Measurements from ENCODE around the gene NOVA2. TPM values are rescaled to one million over a fixed set of nuclear protein-coding genes. Genes with fewer than 3 reads are reported as not detected.

NOVA2 gene
- total and polyA plus RNA-seq, 2 of the 8 experiments (the other 6 are each of a cell fraction or from before 2014, with no cell fraction given): 3.2 to 24.6 TPM

DNA sequence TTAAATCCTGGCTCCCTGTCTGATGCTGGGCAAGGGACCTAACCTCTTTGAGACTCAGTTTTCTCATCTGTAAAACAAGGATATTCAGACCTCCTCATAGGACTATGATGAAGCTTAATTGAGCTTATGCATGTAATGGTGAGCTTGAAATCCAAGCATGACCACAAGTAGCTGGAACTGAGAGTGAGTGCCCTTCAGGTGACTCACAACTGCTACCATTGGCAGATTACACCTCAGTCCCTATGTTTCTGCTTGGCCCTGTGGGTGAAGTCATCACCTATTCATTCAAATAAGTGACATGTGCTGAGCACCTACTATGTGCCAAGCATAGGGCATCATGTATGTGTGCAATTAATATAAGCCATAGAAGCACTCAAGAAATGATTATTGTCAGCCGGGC, 25.7 kb downstream of the NOVA2 start:
- H3K36me3 ChIP-seq (ENCODE audit: control insufficient read depth in 2 of 4, insufficient read depth in 4 of 4, low read length in 3 of 4): no peaks in the 10 kb centered on the region; a peak in 1 of 8 replicates
- POLR2A ChIA-PET (ENCODE audit: partially characterized antibody): interaction anchor here (1.3 kb wide), 1 partner anchor 20 kb away, joined by 3 read pairs; no protein-coding TSS in a partner anchor
- no peaks in the 10 kb centered on the region for H3K79me2 ChIP-seq (ENCODE audit: control insufficient read depth in 1 of 2, insufficient read depth in 2 of 2, low read length in 2 of 2)
- 100% methylated on average over 1 of the region's 1 CpG; no CpG with 5 or more reads in 1 of the 2 experiments for WGBS, 2 experiments (ENCODE audit: extremely low coverage in 1 of 2, insufficient coverage in 1 of 2, insufficient read length in 1 of 2, insufficient replicate concordance in 2 of 2, low coverage in 1 of 2, low lambda C conversion rate in 2 of 2, missing lambda C conversion rate in 1 of 2)
- no peak overlapping the region for H2BK15ac ChIP-seq (ENCODE audit: low read length)
- FAIRE-seq: no peak
- no peak overlapping the region for H3K9ac ChIP-seq (replicated peaks in 1 of 4; ENCODE audit: extremely low read depth in 1 of 4, low read depth in 3 of 4, low read length in 3 of 4)
- H3K4ac ChIP-seq (replicated peaks; ENCODE audit: insufficient read length, low read depth, low read length): no peak overlapping the region
- H3K23ac ChIP-seq (ENCODE audit: insufficient read length): no peak overlapping the region
- H3K9me3 ChIP-seq (ENCODE audit: insufficient read depth in 2 of 2, low read depth in 1 of 2, low read length in 1 of 2): no peaks in the 10 kb centered on the region
- H3K4me2 ChIP-seq (ENCODE audit: insufficient read depth in 1 of 2, low read depth in 2 of 2, low read length in 2 of 2): no peak overlapping the region
- no peak overlapping the region for H4K8ac ChIP-seq (ENCODE audit: extremely low read depth, insufficient read depth, low read length)
- DNase-seq (ENCODE audit: low read depth in 1 of 2, low spot score in 2 of 2): no peak
- no peaks in the 10 kb centered on the region for H4K20me1 ChIP-seq (replicated peaks in 1 of 2; ENCODE audit: control insufficient read depth in 1 of 2, insufficient read depth in 2 of 2, low read length in 2 of 2)
- no peak overlapping the region for H3K4me3 ChIP-seq (ENCODE audit: extremely low read depth in 1 of 4, insufficient read depth in 2 of 4, low read depth in 3 of 4, low read length in 4 of 4)
- no peak overlapping the region for H3K56ac ChIP-seq (replicated peaks; ENCODE audit: insufficient read length, low read depth, low read length)
- no peak overlapping the region for H4K91ac ChIP-seq (replicated peaks; ENCODE audit: insufficient read length, low read length)
- no peak overlapping the region for H2AFZ ChIP-seq (ENCODE audit: low read length)
- no peak overlapping the region for H3K18ac ChIP-seq (ENCODE audit: extremely low read depth, low read length)
- no peak overlapping the region for H3K27ac ChIP-seq (ENCODE audit: low read depth, low read length)
- no peak overlapping the region for H2BK120ac ChIP-seq (replicated peaks; ENCODE audit: low read depth, low read length)
- CTCF ChIA-PET (ENCODE audit: partially characterized antibody): interaction anchor here (1.2 to 1.3 kb wide), 2 partner anchors 14 to 63 kb away, joined by 3 read pairs; no protein-coding TSS in a partner anchor
- no peak overlapping the region for H2AK5ac ChIP-seq (ENCODE audit: low read depth, low read length)
- H2BK5ac ChIP-seq (ENCODE audit: low read depth, low read length): no peak overlapping the region
- H3K23me2 ChIP-seq (ENCODE audit: low read depth, low read length): peaks cover 3% of the 10 kb centered on the region; the same call in 1 of the 2 replicates
- no peaks in the 10 kb centered on the region for H3K79me1 ChIP-seq (ENCODE audit: low read depth, low read length)
- no peak overlapping the region for H2BK12ac ChIP-seq (ENCODE audit: low read depth, low read length)
- H2BK20ac ChIP-seq (ENCODE audit: low read length): no peak overlapping the region
- H3K14ac ChIP-seq (ENCODE audit: insufficient read length): no peak overlapping the region
- no peaks in the 10 kb centered on the region; a peak in 2 of 7 replicates for H3K4me1 ChIP-seq (replicated peaks in 1 of 4; ENCODE audit: control insufficient read depth in 3 of 4, insufficient read depth in 4 of 4, low read length in 3 of 4)
- no peaks in the 10 kb centered on the region for H3K27me3 ChIP-seq (replicated peaks in 1 of 4; ENCODE audit: control insufficient read depth in 3 of 4, extremely low read depth in 1 of 4, insufficient read depth in 3 of 4, low read length in 3 of 4)
- no peak overlapping the region for H4K5ac ChIP-seq (ENCODE audit: insufficient read length, low read depth, low read length)
- TF ChIP-seq HDAC2 (IDR thresholded peaks at IDR 0.05; ENCODE audit: borderline replicate concordance in 1 of 2, low read depth in 2 of 2, low read length in 2 of 2) (no peak), EZH2 (IDR thresholded peaks at IDR 0.05; ENCODE audit: low read depth, low read length, severe bottlenecking) (no peak), SP4 (IDR thresholded peaks at IDR 0.05; ENCODE audit: low read length) (no peak), SUZ12 (IDR thresholded peaks at IDR 0.05; ENCODE audit: low read length) (no peak), RBBP5 (IDR thresholded peaks at IDR 0.05; ENCODE audit: borderline replicate concordance, low read depth, low read length) (no peak), JUN (IDR thresholded peaks at IDR 0.05; ENCODE audit: low read depth, low read length) (no peak), POLR2A (IDR thresholded peaks at IDR 0.05; ENCODE audit: control extremely low read depth in 1 of 2, low read depth in 2 of 2, low read length in 2 of 2) (no peak), GTF2F1 (IDR thresholded peaks at IDR 0.05; ENCODE audit: borderline replicate concordance, low read depth, low read length) (no peak), TAF1 (IDR thresholded peaks at IDR 0.05; ENCODE audit: low read depth, low read length) (no peak), POU5F1 (IDR thresholded peaks at IDR 0.05; ENCODE audit: low read depth, low read length) (no peak), POLR2AphosphoS5 (IDR thresholded peaks at IDR 0.05; ENCODE audit: low read depth, low read length) (no peak), BCL11A (IDR thresholded peaks at IDR 0.05; ENCODE audit: low read depth in 2 of 2, low read length in 2 of 2) (no peak)
- TF ChIP-seq, protein P1, sequence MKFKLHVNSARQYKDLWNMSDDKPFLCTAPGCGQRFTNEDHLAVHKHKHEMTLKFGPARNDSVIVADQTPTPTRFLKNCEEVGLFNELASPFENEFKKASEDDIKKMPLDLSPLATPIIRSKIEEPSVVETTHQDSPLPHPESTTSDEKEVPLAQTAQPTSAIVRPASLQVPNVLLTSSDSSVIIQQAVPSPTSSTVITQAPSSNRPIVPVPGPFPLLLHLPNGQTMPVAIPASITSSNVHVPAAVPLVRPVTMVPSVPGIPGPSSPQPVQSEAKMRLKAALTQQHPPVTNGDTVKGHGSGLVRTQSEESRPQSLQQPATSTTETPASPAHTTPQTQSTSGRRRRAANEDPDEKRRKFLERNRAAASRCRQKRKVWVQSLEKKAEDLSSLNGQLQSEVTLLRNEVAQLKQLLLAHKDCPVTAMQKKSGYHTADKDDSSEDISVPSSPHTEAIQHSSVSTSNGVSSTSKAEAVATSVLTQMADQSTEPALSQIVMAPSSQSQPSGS (IDR thresholded peaks at IDR 0.05; ENCODE audit: low read length): no peak
